ENCODE measurements around the gene TFR2.

The TFR2 gene

DNA sequence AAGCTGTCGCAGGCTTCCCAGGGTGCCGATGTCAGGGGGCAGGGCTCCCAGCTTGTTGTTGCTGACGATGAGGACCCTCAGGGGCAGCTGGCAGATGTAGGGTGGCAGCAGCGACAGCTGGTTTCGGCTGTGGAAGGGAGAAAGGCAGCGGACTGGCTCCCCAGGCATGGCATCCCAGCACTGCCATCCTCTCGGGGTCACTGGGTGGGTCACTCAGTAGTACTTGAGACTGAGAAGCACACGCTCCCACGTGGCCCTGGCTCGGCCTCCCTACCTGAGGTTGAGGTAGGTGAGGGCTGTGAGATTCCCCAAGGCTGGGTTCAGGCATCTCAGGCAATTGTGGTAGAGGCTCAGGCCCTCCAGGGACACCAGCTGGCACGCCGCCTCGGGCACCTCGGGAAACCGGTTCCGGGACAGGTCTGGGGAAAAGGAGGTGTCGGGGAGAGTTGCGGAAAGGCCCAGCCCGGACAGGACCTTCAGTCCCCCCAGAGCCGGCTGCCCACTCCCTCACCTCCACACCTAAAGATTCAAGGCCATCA lies 59.2 kb downstream of the TFR2 start:
- Histone ChIP-seq H2BK120ac (ENCODE audit: insufficient read depth, low read length, poor library complexity) (no peak overlapping the region), H3K27me3 (ENCODE audit: insufficient read depth, low read length) (no peaks in the 10 kb centered on the region), H3K9me3 (ENCODE audit: insufficient read depth, low read depth, low read length) (peaks cover 3% of the 10 kb centered on the region), H3K79me1 (ENCODE audit: low read length) (peaks cover 17% of the 10 kb centered on the region), H2BK5ac (ENCODE audit: low read depth, low read length, poor library complexity) (no peak overlapping the region), H3K14ac (ENCODE audit: low read length) (no peak overlapping the region), H3K4me2 (ENCODE audit: low read length) (no peak overlapping the region), H4K8ac (ENCODE audit: low read depth, low read length) (no peak overlapping the region), H3K4me1 (ENCODE audit: control insufficient read depth in 1 of 2, insufficient read depth in 2 of 2, low read length in 2 of 2) (peaks cover 12 to 21% of the 10 kb centered on the region in 2 experiments), H4K91ac (ENCODE audit: low read depth, low read length) (no peak overlapping the region), H2AK5ac (ENCODE audit: low read length) (no peak overlapping the region), H2AFZ (ENCODE audit: insufficient read depth, low read length, poor library complexity) (no peak overlapping the region), H3K36me3 (ENCODE audit: control insufficient read depth in 1 of 2, insufficient read depth in 2 of 2, low read length in 2 of 2) (peaks cover 51 to 56% of the 10 kb centered on the region in 2 experiments), H3K79me2 (ENCODE audit: control insufficient read depth, insufficient read depth, low read length, poor library complexity) (peaks cover 6% of the 10 kb centered on the region), H3K4me3 (ENCODE audit: low read depth, low read length) (no peak overlapping the region), H3K4ac (ENCODE audit: low read depth, low read length) (no peak overlapping the region), H3K18ac (ENCODE audit: low read length) (no peak overlapping the region), H2BK12ac (ENCODE audit: low read length) (no peak overlapping the region), H3K9ac (ENCODE audit: low read length) (no peak overlapping the region), H3K27ac (ENCODE audit: low read depth, low read length) (no peak overlapping the region), H3K23ac (ENCODE audit: low read length) (no peak overlapping the region), H4K12ac (ENCODE audit: low read depth, low read length) (peak overlapping the region; percentile 8)
- peak in 1 of 2 donors; percentile 48 for DNase-seq
- WGBS (ENCODE audit: extremely low coverage, insufficient coverage, insufficient read length) = no CpG with 5 or more reads among the region's 20 CpGs

DNA sequence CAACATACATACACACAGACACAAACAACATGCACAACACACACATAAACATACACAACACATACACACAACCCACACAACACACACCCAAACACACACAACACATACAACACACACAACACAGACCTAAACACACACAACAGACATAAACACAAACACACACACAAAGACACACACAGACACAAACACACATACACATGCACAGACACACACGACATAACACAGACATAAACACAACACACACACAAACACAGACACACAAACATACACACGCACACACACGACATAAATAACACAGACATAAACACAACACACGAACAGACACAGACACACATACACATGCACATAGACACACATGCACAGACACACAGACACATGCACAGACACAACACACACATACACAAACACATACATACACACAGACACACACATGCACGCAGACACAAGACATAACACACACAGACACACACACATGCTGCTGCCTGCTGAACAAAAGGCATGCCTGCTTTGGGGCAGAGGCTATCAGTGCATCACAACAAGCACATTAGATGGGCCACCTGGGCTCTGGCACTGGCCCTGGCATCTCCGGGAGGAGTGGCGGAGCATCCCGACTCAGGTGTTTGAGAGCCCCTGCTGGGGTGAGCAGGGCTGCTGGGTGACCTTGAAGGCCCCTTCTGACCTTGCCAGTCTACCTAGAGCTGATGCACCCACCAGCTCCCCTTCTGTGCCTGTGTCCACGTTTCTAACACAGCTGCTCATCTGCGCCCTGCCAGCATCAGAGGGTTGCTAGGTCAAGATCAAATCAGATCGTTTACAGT lies 60.7 kb downstream of the TFR2 start:
- peaks cover 65 to 71% of the 10 kb centered on the region in 2 experiments for H3K36me3 ChIP-seq (ENCODE audit: control insufficient read depth in 1 of 2, insufficient read depth in 2 of 2, low read length in 2 of 2)
- no peak overlapping the region for H3K9ac ChIP-seq (ENCODE audit: low read length)
- H2BK5ac ChIP-seq (ENCODE audit: low read depth, low read length, poor library complexity) = no peak overlapping the region
- 100% methylated on average over 2 of the region's 11 CpGs for WGBS (ENCODE audit: extremely low coverage, insufficient coverage, insufficient read length)
- no peak overlapping the region for H2AK5ac ChIP-seq (ENCODE audit: low read length)
- H4K91ac ChIP-seq (ENCODE audit: low read depth, low read length) = no peak overlapping the region
- H3K9me3 ChIP-seq (ENCODE audit: insufficient read depth, low read depth, low read length) = peaks cover 3% of the 10 kb centered on the region
- peaks cover 3% of the 10 kb centered on the region for H3K79me2 ChIP-seq (ENCODE audit: control insufficient read depth, insufficient read depth, low read length, poor library complexity)
- no peaks in the 10 kb centered on the region for H3K27me3 ChIP-seq (ENCODE audit: insufficient read depth, low read length)
- H3K79me1 ChIP-seq (ENCODE audit: low read length) = peaks cover 10% of the 10 kb centered on the region
- no peak overlapping the region for H4K8ac ChIP-seq (ENCODE audit: low read depth, low read length)
- H3K14ac ChIP-seq (ENCODE audit: low read length) = no peak overlapping the region
- DNase-seq = no peak
- H2BK120ac ChIP-seq (ENCODE audit: insufficient read depth, low read length, poor library complexity) = no peak overlapping the region
- no peak overlapping the region for H4K12ac ChIP-seq (ENCODE audit: low read depth, low read length)
- no peak overlapping the region for H3K18ac ChIP-seq (ENCODE audit: low read length)
- no peak overlapping the region for H3K4ac ChIP-seq (ENCODE audit: low read depth, low read length)
- H3K27ac ChIP-seq (ENCODE audit: low read depth, low read length) = no peak overlapping the region
- H3K23ac ChIP-seq (ENCODE audit: low read length) = no peak overlapping the region
- H3K4me3 ChIP-seq (ENCODE audit: low read depth, low read length) = peak overlapping the region; percentile 27
- peaks cover 12 to 19% of the 10 kb centered on the region in 2 experiments for H3K4me1 ChIP-seq (ENCODE audit: control insufficient read depth in 1 of 2, insufficient read depth in 2 of 2, low read length in 2 of 2)
- H2AFZ ChIP-seq (ENCODE audit: insufficient read depth, low read length, poor library complexity) = no peak overlapping the region
- no peak overlapping the region for H2BK12ac ChIP-seq (ENCODE audit: low read length)
- H3K4me2 ChIP-seq (ENCODE audit: low read length) = no peak overlapping the region

DNA sequence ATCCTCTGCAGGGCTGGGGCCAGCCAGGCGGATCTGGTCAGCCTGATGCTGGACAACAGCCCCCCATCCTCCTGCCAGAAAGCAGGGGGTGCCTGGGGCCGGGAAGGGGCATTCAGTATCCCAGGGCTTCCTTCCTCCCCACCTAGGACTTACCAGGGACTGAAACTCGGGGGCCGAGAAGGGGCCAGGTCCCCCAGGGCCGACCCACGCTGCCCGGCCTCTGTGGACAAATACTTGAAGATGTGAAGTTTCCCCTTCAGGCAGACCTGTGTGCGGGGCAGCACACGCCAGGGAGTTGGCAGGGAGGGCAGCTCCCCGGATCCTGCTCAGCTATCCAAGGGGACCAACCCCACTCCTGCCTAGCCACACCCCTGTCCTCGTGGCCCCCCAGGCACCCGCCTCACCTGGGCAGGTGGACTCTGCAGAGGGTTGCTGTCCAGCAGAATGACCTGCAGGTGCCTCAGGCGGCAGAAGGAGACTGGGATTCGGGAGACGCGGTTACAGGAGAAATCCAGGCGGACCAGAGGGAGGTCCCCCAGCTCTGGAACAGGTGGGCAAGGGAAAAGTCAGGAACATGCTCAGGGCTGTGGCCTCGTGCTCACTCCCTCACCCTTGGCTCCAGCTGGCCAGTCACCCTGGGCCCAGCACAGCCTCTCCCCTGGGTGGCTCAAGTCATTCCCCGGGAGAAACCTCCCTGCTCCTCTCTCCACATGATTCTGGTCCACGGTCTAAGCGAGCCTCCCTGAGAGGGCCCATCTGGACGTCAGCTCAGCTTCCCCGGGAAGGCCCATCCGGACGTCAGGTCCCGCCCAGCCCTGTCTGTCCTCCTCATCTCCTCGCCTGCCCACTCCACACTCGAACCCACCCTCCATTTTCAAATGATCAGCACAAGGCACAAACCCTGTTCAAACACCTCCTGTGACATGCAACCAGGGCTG lies 62.8 kb downstream of the TFR2 start:
- H4K12ac ChIP-seq (ENCODE audit: low read depth, low read length) = no peak overlapping the region
- H3K18ac ChIP-seq (ENCODE audit: low read length) = no peak overlapping the region
- no peak overlapping the region for H2BK12ac ChIP-seq (ENCODE audit: low read length)
- H3K79me2 ChIP-seq (ENCODE audit: control insufficient read depth, insufficient read depth, low read length, poor library complexity) = no peaks in the 10 kb centered on the region
- no peak overlapping the region for H2AK5ac ChIP-seq (ENCODE audit: low read length)
- no peak overlapping the region for H3K4me2 ChIP-seq (ENCODE audit: low read length)
- no peak overlapping the region for H3K23ac ChIP-seq (ENCODE audit: low read length)
- H3K79me1 ChIP-seq (ENCODE audit: low read length) = no peaks in the 10 kb centered on the region
- peaks cover 3 to 5% of the 10 kb centered on the region in 2 experiments for H3K4me1 ChIP-seq (ENCODE audit: control insufficient read depth in 1 of 2, insufficient read depth in 2 of 2, low read length in 2 of 2)
- H3K36me3 ChIP-seq (ENCODE audit: control insufficient read depth in 1 of 2, insufficient read depth in 2 of 2, low read length in 2 of 2) = peaks cover 81 to 89% of the 10 kb centered on the region in 2 experiments
- H2AFZ ChIP-seq (ENCODE audit: insufficient read depth, low read length, poor library complexity) = no peak overlapping the region
- no peak overlapping the region for H2BK5ac ChIP-seq (ENCODE audit: low read depth, low read length, poor library complexity)
- DNase-seq = no peak
- H3K9ac ChIP-seq (ENCODE audit: low read length) = no peak overlapping the region
- H3K14ac ChIP-seq (ENCODE audit: low read length) = no peak overlapping the region
- no peak overlapping the region for H3K4me3 ChIP-seq (ENCODE audit: low read depth, low read length)
- peaks cover 3% of the 10 kb centered on the region for H3K9me3 ChIP-seq (ENCODE audit: insufficient read depth, low read depth, low read length)
- WGBS (ENCODE audit: extremely low coverage, insufficient coverage, insufficient read length) = no CpG with 5 or more reads among the region's 28 CpGs
- H4K8ac ChIP-seq (ENCODE audit: low read depth, low read length) = no peak overlapping the region
- no peak overlapping the region for H3K27ac ChIP-seq (ENCODE audit: low read depth, low read length)
- H3K4ac ChIP-seq (ENCODE audit: low read depth, low read length) = no peak overlapping the region
- no peaks in the 10 kb centered on the region for H3K27me3 ChIP-seq (ENCODE audit: insufficient read depth, low read length)
- H4K91ac ChIP-seq (ENCODE audit: low read depth, low read length) = no peak overlapping the region
- H2BK120ac ChIP-seq (ENCODE audit: insufficient read depth, low read length, poor library complexity) = no peak overlapping the region

DNA sequence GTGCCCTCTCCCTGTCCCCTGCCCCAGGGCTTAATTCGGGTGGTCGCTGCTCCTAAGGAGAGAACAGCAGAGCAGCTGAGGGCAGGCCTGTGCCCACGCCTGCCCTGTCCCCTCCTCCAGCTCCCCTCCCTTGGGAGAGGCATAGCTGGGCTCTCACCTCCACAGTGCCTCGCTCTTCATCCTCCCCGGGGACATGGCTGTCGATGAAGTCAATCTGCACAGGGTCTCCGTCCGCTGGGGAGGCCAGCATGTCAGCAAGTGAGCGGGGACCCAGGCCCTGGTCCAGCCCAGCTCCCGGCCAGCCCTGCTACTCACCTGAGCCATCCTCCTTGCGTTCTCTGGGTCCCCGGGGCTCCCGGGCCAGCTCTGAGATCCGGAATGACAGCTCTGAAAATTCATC lies 63.8 kb downstream of the TFR2 start:
- no CpG with 5 or more reads among the region's 14 CpGs for WGBS (ENCODE audit: extremely low coverage, insufficient coverage, insufficient read length)
- H3K4me3 ChIP-seq (ENCODE audit: low read depth, low read length) = no peak overlapping the region
- peaks cover 3% of the 10 kb centered on the region in 2 experiments for H3K4me1 ChIP-seq (ENCODE audit: control insufficient read depth in 1 of 2, insufficient read depth in 2 of 2, low read length in 2 of 2)
- H2BK5ac ChIP-seq (ENCODE audit: low read depth, low read length, poor library complexity) = no peak overlapping the region
- no peak overlapping the region for H2AK5ac ChIP-seq (ENCODE audit: low read length)
- peaks cover 82 to 87% of the 10 kb centered on the region in 2 experiments for H3K36me3 ChIP-seq (ENCODE audit: control insufficient read depth in 1 of 2, insufficient read depth in 2 of 2, low read length in 2 of 2)
- no peak overlapping the region for H2AFZ ChIP-seq (ENCODE audit: insufficient read depth, low read length, poor library complexity)
- H3K27ac ChIP-seq (ENCODE audit: low read depth, low read length) = no peak overlapping the region
- H2BK12ac ChIP-seq (ENCODE audit: low read length) = no peak overlapping the region
- H3K27me3 ChIP-seq (ENCODE audit: insufficient read depth, low read length) = no peaks in the 10 kb centered on the region
- H3K79me2 ChIP-seq (ENCODE audit: control insufficient read depth, insufficient read depth, low read length, poor library complexity) = no peaks in the 10 kb centered on the region
- no peak overlapping the region for H3K18ac ChIP-seq (ENCODE audit: low read length)
- no peak overlapping the region for H4K91ac ChIP-seq (ENCODE audit: low read depth, low read length)
- no peak overlapping the region for H3K14ac ChIP-seq (ENCODE audit: low read length)
- no peak overlapping the region for H4K12ac ChIP-seq (ENCODE audit: low read depth, low read length)
- no peak overlapping the region for H3K4me2 ChIP-seq (ENCODE audit: low read length)
- no peaks in the 10 kb centered on the region for H3K79me1 ChIP-seq (ENCODE audit: low read length)
- no peak overlapping the region for H3K9ac ChIP-seq (ENCODE audit: low read length)
- DNase-seq = no peak
- H3K9me3 ChIP-seq (ENCODE audit: insufficient read depth, low read depth, low read length) = peaks cover 3% of the 10 kb centered on the region
- H3K23ac ChIP-seq (ENCODE audit: low read length) = no peak overlapping the region
- no peak overlapping the region for H4K8ac ChIP-seq (ENCODE audit: low read depth, low read length)
- H2BK120ac ChIP-seq (ENCODE audit: insufficient read depth, low read length, poor library complexity) = no peak overlapping the region
- no peak overlapping the region for H3K4ac ChIP-seq (ENCODE audit: low read depth, low read length)

Measured in trophoblast cell (in vitro differentiated cells and primary cell).